SIG-M5 treated with dmso at 0.1 percent for 504 hours (cell line): Measurements from ENCODE around the gene KAT2B.
A peak's percentile ranks its signal among the peaks of the same experiment; 100 is the strongest.
"Not testable (repeated sequence)": the region's sequence is repeated elsewhere in the genome, so short reads cannot be mapped to it uniquely, and the experiment has no call there.

Source experiments
- DNase-seq: peaks from one replicate; lab custom pipeline; 2025; ENCODE audit not compliant: unreplicated experiment; lab: John Stamatoyannopoulos, UW

KAT2B gene

GRCh38 chr3:20039765-20040547 is at the start of gene KAT2B:
KAT2B (plus strand) TSS chr3:20040446; CDS start chr3:20040478, 32 bp downstream.
- DNase-seq: peak; percentile 86

GRCh38 chr3:19994796-19995195 is 45.5 kb upstream of the KAT2B start:
- DNase-seq: no peak

GRCh38 chr3:19997502-19997901 is 42.7 kb upstream of the KAT2B start:
- no peak for DNase-seq

- DNase-seq: no peak
These were observed 38.3 kb upstream of the KAT2B start for GRCh38 chr3:20001932-20002331.

- no peak for DNase-seq
These were observed 32.3 kb upstream of the KAT2B start for GRCh38 chr3:20007960-20008359.

- no peak for DNase-seq
These were observed 31.6 kb upstream of the KAT2B start for GRCh38 chr3:20008646-20009045.

- no peak for DNase-seq
These were observed 28.1 kb upstream of the KAT2B start, which contains the start of gene PP2D1 for GRCh38 chr3:20012164-20012563. PP2D1 (minus strand) TSS chr3:20012264; CDS start chr3:20012072, 192 bp downstream.

- no peak for DNase-seq
These were observed 26.9 kb upstream of the KAT2B start for GRCh38 chr3:20013396-20013795.

GRCh38 chr3:20015525-20015924 is 24.7 kb upstream of the KAT2B start:
- no peak for DNase-seq

- DNase-seq: not testable (repeated sequence)
These were observed 24.2 kb upstream of the KAT2B start for GRCh38 chr3:20016076-20016475.

- no peak for DNase-seq
These were observed 17.2 kb upstream of the KAT2B start for GRCh38 chr3:20022954-20023622.

- DNase-seq: peak; percentile 18
These were observed 16.4 kb upstream of the KAT2B start for GRCh38 chr3:20023623-20024405.

- DNase-seq: no peak
These were observed 13.1 kb upstream of the KAT2B start for GRCh38 chr3:20027136-20027535.

- DNase-seq: no peak
These were observed 11.3 kb upstream of the KAT2B start for GRCh38 chr3:20028905-20029331.

GRCh38 chr3:20031939-20032338 is 8.3 kb upstream of the KAT2B start:
- DNase-seq: not testable (repeated sequence)

- DNase-seq: no peak
These were observed 5.2 kb upstream of the KAT2B start for GRCh38 chr3:20035019-20035418.

GRCh38 chr3:20037255-20037996 is 2.8 kb upstream of the KAT2B start:
- DNase-seq: no peak

- DNase-seq: no peak
These were observed 1.4 kb upstream of the KAT2B start for GRCh38 chr3:20038699-20039465.

- DNase-seq: no peak
These were observed 831 bp upstream of the KAT2B start for GRCh38 chr3:20039466-20039764.

- peak; percentile 82 for DNase-seq
These were observed 426 bp downstream of the KAT2B start for GRCh38 chr3:20040548-20041196.
